Measurements from ENCODE around the gene C1orf167.

The C1orf167 gene

GRCh38 chr1:11761988-11762406, at the start of gene C1orf167:
Gene C1orf167, plus strand, starts transcription at chr1:11762193. Its CDS starts 2,208 bp downstream, at chr1:11764401.
- DNase-seq = no peak

- no peak for DNase-seq
These were observed 49.7 kb upstream of the C1orf167 start for GRCh38 chr1:11712285-11712684.

GRCh38 chr1:11713095-11713494, 48.9 kb upstream of the C1orf167 start:
- no peak for DNase-seq

- DNase-seq = no peak
These were observed 47.0 kb upstream of the C1orf167 start for GRCh38 chr1:11714831-11715575.

- peak; percentile 85 to 87 for DNase-seq
These were observed 42.5 kb upstream of the C1orf167 start for GRCh38 chr1:11719313-11720032.

GRCh38 chr1:11720033-11720376, 42.0 kb upstream of the C1orf167 start:
- no peak for DNase-seq

- DNase-seq = no peak
These were observed 41.5 kb upstream of the C1orf167 start for GRCh38 chr1:11720525-11720924.

- DNase-seq = no peak
These were observed 40.7 kb upstream of the C1orf167 start for GRCh38 chr1:11721311-11721710.

- no peak for DNase-seq
These were observed 39.5 kb upstream of the C1orf167 start for GRCh38 chr1:11722538-11722937.

- DNase-seq = peak; percentile 21 to 27
These were observed 36.4 kb upstream of the C1orf167 start for GRCh38 chr1:11725616-11726015.

GRCh38 chr1:11727119-11727518, 34.9 kb upstream of the C1orf167 start:
- no peak for DNase-seq

- DNase-seq = no peak
These were observed 33.7 kb upstream of the C1orf167 start for GRCh38 chr1:11728126-11728806.

GRCh38 chr1:11729155-11729497, 32.9 kb upstream of the C1orf167 start:
- DNase-seq = no peak

GRCh38 chr1:11729498-11730428, 32.2 kb upstream of the C1orf167 start:
- DNase-seq = peak; percentile 28 to 34

- DNase-seq = peak; percentile 97 to 98
These were observed 31.5 kb upstream of the C1orf167 start for GRCh38 chr1:11730429-11730891.

GRCh38 chr1:11731691-11732283, 30.2 kb upstream of the C1orf167 start:
- no peak for DNase-seq

GRCh38 chr1:11733306-11733705, 28.7 kb upstream of the C1orf167 start:
- DNase-seq = no peak

GRCh38 chr1:11735531-11735853, 26.5 kb upstream of the C1orf167 start:
- DNase-seq = no peak

- peak; percentile 80 to 87 for DNase-seq
These were observed 25.9 kb upstream of the C1orf167 start, which contains the start of gene AGTRAP for GRCh38 chr1:11735854-11736745. Gene AGTRAP, plus strand, starts transcription at chr1:11736136. Its CDS starts 73 bp downstream, at chr1:11736209.

GRCh38 chr1:11736746-11737639, 25.0 kb upstream of the C1orf167 start:
- DNase-seq = peak; percentile 97
